CD4-positive, CD25-positive, alpha-beta regulatory T cell (primary cell): ENCODE data around the gene ZNF334. TPM values are rescaled to one million over a fixed set of nuclear protein-coding genes. Genes with fewer than 3 reads are reported as not detected.

ENCODE experiments used
- ATAC-seq, 2 donors: fragments of 150-1000 bp; cut with Tn5 transposase; one replicate each; pipeline ENCODE4 v1.10.0; 2021; ENCODE audit warnings: low read depth in 2 of 2, moderate number of reproducible peaks in 2 of 2, moderate library complexity in 1 of 2
- DNase-seq, 3 donors: peaks; one replicate each; pipeline versions ENCODE4 v3.0.0 to v3.0.0-alpha.2; 2012 to 2022; ENCODE audit warnings: mixed read lengths in 1 of 3
- H3K27ac ChIP-seq: one replicate; pipeline ENCODE4 v1.7.0; 2013; ENCODE audit warnings: mild to moderate bottlenecking, low read length; ENCODE audit not compliant: insufficient read depth, poor library complexity, severe bottlenecking
- H3K27me3 ChIP-seq: one replicate; pipeline ENCODE4 v1.7.0; 2013; ENCODE audit warnings: low read length; ENCODE audit not compliant: control insufficient read depth, insufficient read depth
- H3K36me3 ChIP-seq: one replicate; pipeline ENCODE4 v1.7.0; 2013; ENCODE audit warnings: mild to moderate bottlenecking, low read length, moderate library complexity; ENCODE audit not compliant: control insufficient read depth, insufficient read depth
- H3K4me1 ChIP-seq: 2 replicates; pipeline ENCODE4 v1.7.0; 2013; ENCODE audit warnings: mild to moderate bottlenecking, low read length; ENCODE audit not compliant: insufficient read depth, control insufficient read depth, poor library complexity, severe bottlenecking
- H3K4me3 ChIP-seq: one replicate; pipeline ENCODE4 v1.7.0; 2013; ENCODE audit warnings: low read depth, mild to moderate bottlenecking, low read length, moderate library complexity
- H3K9me3 ChIP-seq, 2 experiments: 1 replicate in 1 of 2; 2 replicates in 1 of 2; pipeline ENCODE4 v1.7.0; 2013; ENCODE audit warnings: low read length in 2 of 2, mild to moderate bottlenecking in 1 of 2, moderate library complexity in 1 of 2; ENCODE audit not compliant: control insufficient read depth in 2 of 2
- H3K27ac Mint-ChIP-seq, 3 donors: one replicate each; pipeline ENCODE4 v1.8.0; 2020 to 2022; ENCODE audit warnings: mild to moderate bottlenecking in 3 of 3, mixed read lengths in 3 of 3, moderate library complexity in 2 of 3
- H3K27me3 Mint-ChIP-seq: one replicate; pipeline ENCODE4 v1.8.0; 2022; ENCODE audit warnings: mild to moderate bottlenecking, mixed read lengths
- H3K36me3 Mint-ChIP-seq: one replicate; pipeline ENCODE4 v1.8.0; 2020; ENCODE audit warnings: mixed read lengths
- H3K4me1 Mint-ChIP-seq, 4 donors: one replicate each; pipeline ENCODE4 v1.8.0; 2020 to 2022; ENCODE audit warnings: mixed read lengths in 4 of 4, mild to moderate bottlenecking in 1 of 4
- H3K4me3 Mint-ChIP-seq, 4 donors: one replicate each; pipeline ENCODE4 v1.8.0; 2020 to 2022; ENCODE audit warnings: mild to moderate bottlenecking in 4 of 4, mixed read lengths in 4 of 4, moderate library complexity in 3 of 4
- H3K9me3 Mint-ChIP-seq, 7 donors: one replicate each; pipeline ENCODE4 v1.8.0; 2020 to 2022; ENCODE audit warnings: mixed read lengths in 7 of 7, mild to moderate bottlenecking in 3 of 7, moderate library complexity in 2 of 7
- polyA plus RNA-seq, 4 donors: library from polyadenylated mRNA; unstranded; fragments of 300-500 nt; fragmentation: Illumina TruSeq; gene quantifications; one replicate each; pipeline ENCODE4 v1.2.3, GENCODE V29; 2021
- total RNA-seq: library from RNA; stranded (reverse); gene quantifications from one replicate; pipeline ENCODE4 v1.2.3, GENCODE V29; 2022

The ZNF334 gene
- total and polyA plus RNA-seq, 5 donors from 2014 or later: 0.14 to 0.25 (median 0.21) TPM; not detected in 1

DNA sequence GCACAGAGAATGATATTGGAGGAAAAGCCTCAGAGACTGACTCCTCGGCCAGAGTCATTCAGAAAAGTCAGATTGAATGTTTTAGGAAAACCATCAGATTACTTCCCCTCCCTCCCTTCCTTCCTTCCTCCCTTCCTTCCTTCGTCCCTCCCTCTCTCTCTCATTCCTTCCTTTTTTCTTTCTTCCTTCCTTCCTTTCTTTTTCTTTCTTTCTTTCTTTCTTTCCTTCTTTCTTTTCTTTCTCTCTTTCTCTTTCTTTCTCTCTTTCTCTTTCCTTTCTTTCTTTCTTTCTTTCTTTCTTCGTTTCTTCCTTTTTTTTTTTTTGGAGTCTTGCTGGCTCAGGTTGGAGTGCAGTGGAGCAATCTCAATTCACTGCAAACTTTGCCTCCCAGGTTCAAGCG lies 29.7 kb upstream of the ZNF334 start:
- Histone ChIP-seq H3K27me3 (peaks cover 2% of the 10 kb centered on the region), H3K27ac (no peak overlapping the region), H3K4me1 (peaks cover 10% of the 10 kb centered on the region), H3K4me3 (no peak overlapping the region), H3K36me3 (no peaks in the 10 kb centered on the region), H3K9me3 (no peaks in the 10 kb centered on the region)
- peaks cover 0 to 5% (median 2%) of the 10 kb centered on the region in 4 donors for H3K4me1 Mint-ChIP-seq
- H3K36me3 Mint-ChIP-seq: no peaks in the 10 kb centered on the region
- H3K9me3 Mint-ChIP-seq: peaks cover 0 to 3% (median 0%) of the 10 kb centered on the region in 7 donors
- DNase-seq (no peak), ATAC-seq (no peak)
- H3K27me3 Mint-ChIP-seq: peaks cover 5% of the 10 kb centered on the region
- H3K27ac Mint-ChIP-seq: no peak overlapping the region
- H3K4me3 Mint-ChIP-seq: no peak overlapping the region

DNA sequence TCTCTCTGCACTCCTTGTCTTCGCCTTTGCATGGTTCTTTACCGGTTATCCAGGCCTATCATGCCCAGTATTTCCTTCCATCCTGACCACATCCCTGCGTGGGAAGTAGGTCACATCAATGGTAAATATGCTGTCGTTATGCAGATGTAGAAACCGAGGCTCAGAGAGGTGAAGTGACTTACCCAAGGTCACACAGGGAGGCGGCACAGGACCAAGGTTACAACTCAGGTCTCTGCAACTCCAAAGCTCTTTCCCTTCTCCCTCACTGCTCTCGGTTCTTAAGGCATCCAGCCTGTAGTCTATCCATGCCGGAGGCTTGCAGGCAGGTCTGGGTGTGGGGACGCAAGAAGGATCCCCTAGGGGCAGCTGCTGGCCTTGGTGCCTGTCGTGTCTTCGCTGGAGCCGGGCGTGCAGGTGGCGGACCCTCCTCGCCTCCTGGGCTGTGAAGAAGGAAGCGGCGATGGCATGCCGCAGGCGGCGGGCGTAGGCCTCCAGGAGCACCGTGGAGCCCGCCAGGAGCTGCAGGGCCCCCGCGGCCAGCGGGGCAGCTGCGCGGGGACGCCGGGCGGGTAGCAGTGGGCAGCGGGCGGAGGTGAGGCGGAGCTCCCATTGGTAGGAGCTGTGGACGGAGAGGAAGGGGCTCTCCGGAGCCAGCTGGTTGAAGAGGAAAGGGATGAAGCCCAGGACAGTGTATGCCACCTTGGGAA lies 28.0 kb upstream of the ZNF334 start:
- Histone ChIP-seq H3K36me3 (no peaks in the 10 kb centered on the region), H3K4me1 (peaks cover 10% of the 10 kb centered on the region), H3K27ac (no peak overlapping the region), H3K4me3 (no peak overlapping the region), H3K27me3 (peaks cover 6% of the 10 kb centered on the region), H3K9me3 (no peaks in the 10 kb centered on the region)
- H3K9me3 Mint-ChIP-seq: peaks cover 0 to 3% (median 0%) of the 10 kb centered on the region in 7 donors
- H3K27me3 Mint-ChIP-seq: peaks cover 13% of the 10 kb centered on the region
- no peaks in the 10 kb centered on the region for H3K36me3 Mint-ChIP-seq
- H3K4me1 Mint-ChIP-seq: peaks cover 0 to 5% (median 2%) of the 10 kb centered on the region in 4 donors
- no peak overlapping the region for H3K27ac Mint-ChIP-seq
- ATAC-seq (no peak), DNase-seq (no peak)
- no peak overlapping the region for H3K4me3 Mint-ChIP-seq

DNA sequence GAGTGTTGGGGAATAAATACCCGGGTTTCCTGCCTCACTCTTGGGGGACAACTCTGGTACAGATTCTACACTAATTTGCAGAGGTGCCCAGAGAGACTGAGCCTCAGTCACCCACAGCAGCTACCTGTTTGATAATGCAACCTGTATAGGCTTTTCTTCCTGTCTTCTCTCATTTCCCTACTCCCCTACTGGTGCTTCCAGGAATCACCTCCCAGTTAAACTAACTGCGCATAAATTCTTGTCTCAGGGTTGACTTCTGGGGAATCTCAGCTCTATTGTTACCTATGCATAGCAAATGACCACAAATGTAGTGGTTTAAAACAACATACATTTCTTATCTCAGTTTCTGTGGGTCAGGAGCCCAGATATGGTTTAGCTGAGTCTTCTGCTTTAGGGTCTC lies 25.8 kb upstream of the ZNF334 start:
- Mint-ChIP-seq H3K27ac (no peak overlapping the region), H3K9me3 (peaks cover 0 to 3% (median 0%) of the 10 kb centered on the region in 7 donors), H3K4me1 (no peaks in the 10 kb centered on the region), H3K4me3 (no peak overlapping the region), H3K27me3 (peaks cover 13% of the 10 kb centered on the region), H3K36me3 (no peaks in the 10 kb centered on the region)
- DNase-seq (no peak), ATAC-seq (no peak)
- Histone ChIP-seq H3K27me3 (peaks cover 6% of the 10 kb centered on the region), H3K9me3 (no peaks in the 10 kb centered on the region), H3K4me1 (no peaks in the 10 kb centered on the region), H3K27ac (no peak overlapping the region), H3K36me3 (no peaks in the 10 kb centered on the region), H3K4me3 (no peak overlapping the region)

DNA sequence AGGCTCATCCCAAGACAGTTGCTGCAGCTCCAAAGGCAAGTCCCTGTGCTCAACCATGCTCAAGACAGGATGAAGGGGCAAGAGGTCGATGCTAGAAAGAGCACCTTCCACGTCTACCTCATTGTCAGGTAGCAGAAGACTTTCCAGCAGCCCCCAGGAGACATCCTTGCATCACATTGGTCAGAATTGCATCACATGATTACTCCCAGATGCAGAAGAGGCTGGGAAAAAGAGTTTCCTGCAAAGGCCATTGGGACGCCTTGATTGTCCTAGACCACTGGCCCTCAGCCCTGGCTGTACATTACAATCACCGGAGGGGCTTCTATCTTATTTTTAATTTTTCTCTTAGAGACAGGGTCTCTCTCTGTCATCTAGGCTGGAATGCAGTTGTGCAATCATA lies 17.3 kb upstream of the ZNF334 start:
- ATAC-seq (no peak), DNase-seq (no peak)
- H3K4me1 Mint-ChIP-seq: peaks cover 0 to 2% (median 0%) of the 10 kb centered on the region in 4 donors
- Histone ChIP-seq H3K27me3 (peaks cover 5% of the 10 kb centered on the region), H3K27ac (no peak overlapping the region), H3K9me3 (no peaks in the 10 kb centered on the region), H3K36me3 (no peaks in the 10 kb centered on the region), H3K4me3 (no peak overlapping the region), H3K4me1 (no peaks in the 10 kb centered on the region)
- H3K36me3 Mint-ChIP-seq: no peaks in the 10 kb centered on the region
- H3K27ac Mint-ChIP-seq: no peak overlapping the region
- H3K27me3 Mint-ChIP-seq: peaks cover 9% of the 10 kb centered on the region
- H3K4me3 Mint-ChIP-seq: no peak overlapping the region
- peaks cover 0 to 2% (median 0%) of the 10 kb centered on the region in 7 donors for H3K9me3 Mint-ChIP-seq

DNA sequence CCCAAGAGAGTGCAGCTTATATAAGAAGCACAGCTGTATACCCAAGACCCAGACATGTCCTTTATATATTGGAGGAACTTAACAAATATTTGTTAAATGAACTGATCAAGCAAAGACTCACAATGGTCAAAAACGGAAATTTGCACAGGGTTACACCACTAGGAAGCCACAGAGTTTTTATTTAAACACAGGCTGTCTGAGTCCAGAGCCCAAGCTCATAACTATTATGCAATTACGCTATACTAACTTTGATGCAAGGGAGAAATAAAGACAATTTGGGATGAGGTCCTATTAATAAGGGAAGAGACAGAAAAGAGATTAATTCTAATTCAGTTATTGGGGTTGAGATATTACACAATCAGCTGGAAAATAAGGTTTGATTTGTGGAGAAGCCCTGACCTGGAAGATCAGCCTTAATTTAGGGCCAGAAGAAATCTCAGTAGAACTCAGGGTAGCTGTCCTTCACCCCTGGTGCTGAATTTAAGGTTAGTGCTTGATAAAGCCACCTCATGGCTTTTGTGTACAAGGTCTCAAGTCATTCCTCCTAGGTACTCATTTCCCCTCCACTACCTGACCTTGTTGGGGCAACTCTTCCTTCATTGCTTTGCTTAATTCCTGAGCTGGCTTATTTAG lies 10.5 kb upstream of the ZNF334 start:
- no peaks in the 10 kb centered on the region for H3K36me3 ChIP-seq
- DNase-seq (peak in 1 of 3 donors; percentile 8), ATAC-seq (no peak)
- Mint-ChIP-seq H3K4me3 (no peak overlapping the region), H3K27me3 (peaks cover 4% of the 10 kb centered on the region), H3K9me3 (peaks cover 0 to 2% (median 2%) of the 10 kb centered on the region in 7 donors), H3K27ac (no peak overlapping the region), H3K4me1 (peaks cover 0 to 2% (median 0%) of the 10 kb centered on the region in 4 donors), H3K36me3 (no peaks in the 10 kb centered on the region)
- no peaks in the 10 kb centered on the region for H3K9me3 ChIP-seq
- H3K4me1 ChIP-seq: no peaks in the 10 kb centered on the region
- no peak overlapping the region for H3K4me3 ChIP-seq
- H3K27ac ChIP-seq: no peak overlapping the region
- peaks cover 4% of the 10 kb centered on the region for H3K27me3 ChIP-seq

DNA sequence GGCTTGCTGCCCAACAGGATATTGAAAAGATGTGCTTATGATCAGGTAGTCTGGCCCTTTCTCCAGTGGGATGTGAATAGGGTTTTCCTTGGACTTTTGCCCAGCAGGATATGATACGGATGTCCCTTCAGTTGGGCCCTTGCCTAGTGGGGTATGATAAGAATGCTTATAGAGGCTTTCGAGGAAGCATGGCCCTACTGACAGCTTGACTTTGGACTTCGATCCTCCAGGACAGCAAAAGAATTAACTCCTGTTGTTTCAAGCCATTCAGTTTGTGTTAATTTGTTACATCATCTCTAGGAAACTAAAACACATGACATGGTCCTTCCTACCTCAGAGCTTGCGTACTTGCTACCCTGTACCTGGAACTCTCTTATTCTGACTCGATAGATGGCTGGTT lies 9.7 kb upstream of the ZNF334 start:
- ATAC-seq (no peak), DNase-seq (no peak)
- Histone ChIP-seq H3K4me3 (no peak overlapping the region), H3K4me1 (no peaks in the 10 kb centered on the region), H3K27ac (no peak overlapping the region), H3K36me3 (no peaks in the 10 kb centered on the region), H3K27me3 (peaks cover 3% of the 10 kb centered on the region), H3K9me3 (no peaks in the 10 kb centered on the region)
- no peaks in the 10 kb centered on the region for H3K4me1 Mint-ChIP-seq
- H3K36me3 Mint-ChIP-seq: no peaks in the 10 kb centered on the region
- no peak overlapping the region for H3K27ac Mint-ChIP-seq
- peaks cover 5% of the 10 kb centered on the region for H3K27me3 Mint-ChIP-seq
- peaks cover 0 to 2% (median 2%) of the 10 kb centered on the region in 7 donors for H3K9me3 Mint-ChIP-seq
- H3K4me3 Mint-ChIP-seq: no peak overlapping the region

DNA sequence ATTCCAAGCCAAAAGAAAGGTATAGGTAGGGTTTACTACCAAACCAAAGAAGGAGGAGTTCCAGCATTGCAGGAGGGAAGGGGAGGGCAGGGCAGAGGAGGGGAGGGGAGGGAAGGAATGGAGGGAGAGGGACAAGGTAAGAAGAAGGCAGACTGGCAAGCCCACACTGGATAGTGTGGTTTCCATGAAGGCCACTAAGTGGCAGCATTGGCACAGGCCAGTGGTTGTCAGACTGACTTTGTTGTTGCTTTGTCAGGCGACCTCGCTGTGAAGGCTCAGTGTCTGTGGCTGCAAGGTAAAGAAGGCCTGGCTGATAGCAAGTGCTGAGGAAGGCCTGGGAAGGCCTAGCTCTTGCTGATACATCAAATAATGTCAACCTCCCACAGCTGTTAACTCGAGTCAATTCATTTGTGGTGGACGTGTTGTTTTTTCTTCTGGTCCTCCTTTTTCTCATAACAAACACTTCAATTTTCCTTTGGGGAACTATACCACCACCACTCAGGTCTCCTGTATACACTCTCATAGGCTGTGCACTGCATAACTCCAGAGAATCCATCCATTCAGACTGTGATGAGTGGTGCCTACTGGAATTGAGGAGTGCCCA lies 7.7 kb upstream of the ZNF334 start:
- Mint-ChIP-seq H3K27ac (no peak overlapping the region), H3K4me1 (peaks cover 0 to 4% (median 0%) of the 10 kb centered on the region in 4 donors), H3K9me3 (peaks cover 0 to 2% (median 0%) of the 10 kb centered on the region in 7 donors), H3K27me3 (peaks cover 12% of the 10 kb centered on the region), H3K4me3 (no peak overlapping the region), H3K36me3 (no peaks in the 10 kb centered on the region)
- no peaks in the 10 kb centered on the region for H3K27me3 ChIP-seq
- no peak overlapping the region for H3K4me3 ChIP-seq
- H3K9me3 ChIP-seq: no peaks in the 10 kb centered on the region
- peak in 1 of 2 donors; percentile 53 for ATAC-seq
- H3K36me3 ChIP-seq: no peaks in the 10 kb centered on the region
- peak in 2 of 3 donors; percentile 10 to 55 for DNase-seq
- H3K4me1 ChIP-seq: no peaks in the 10 kb centered on the region
- H3K27ac ChIP-seq: no peak overlapping the region
